NCI-H2107 treated with DMSO at 0.1 percent for 48 hours (cell line): ENCODE results near the gene TECTB.

ENCODE experiments used
- DNase-seq: peaks from one replicate; lab custom pipeline; 2025; ENCODE audit not compliant: unreplicated experiment; lab: John Stamatoyannopoulos, UW

TECTB gene

DNA sequence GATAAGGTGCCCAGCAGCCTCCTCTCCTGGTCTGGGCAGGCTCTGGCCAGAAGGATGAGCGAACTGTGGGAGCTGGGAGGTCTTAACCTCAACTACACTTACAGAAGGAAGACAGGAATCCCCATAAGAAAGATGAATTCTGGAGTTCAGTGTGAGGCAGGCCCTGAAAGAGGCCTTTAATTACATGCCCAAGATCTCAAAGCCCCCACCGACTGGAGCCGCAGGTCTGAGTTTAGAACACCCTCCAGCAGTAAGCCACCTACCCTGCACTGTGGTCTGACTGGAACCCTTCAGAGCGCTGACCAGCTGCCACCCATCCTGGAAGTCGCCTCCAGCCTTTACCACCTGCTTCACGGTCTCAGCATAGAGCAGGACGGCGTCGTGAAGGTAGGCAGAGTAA, 62.5 kb downstream of the TECTB start:
- DNase-seq: no peak

DNA sequence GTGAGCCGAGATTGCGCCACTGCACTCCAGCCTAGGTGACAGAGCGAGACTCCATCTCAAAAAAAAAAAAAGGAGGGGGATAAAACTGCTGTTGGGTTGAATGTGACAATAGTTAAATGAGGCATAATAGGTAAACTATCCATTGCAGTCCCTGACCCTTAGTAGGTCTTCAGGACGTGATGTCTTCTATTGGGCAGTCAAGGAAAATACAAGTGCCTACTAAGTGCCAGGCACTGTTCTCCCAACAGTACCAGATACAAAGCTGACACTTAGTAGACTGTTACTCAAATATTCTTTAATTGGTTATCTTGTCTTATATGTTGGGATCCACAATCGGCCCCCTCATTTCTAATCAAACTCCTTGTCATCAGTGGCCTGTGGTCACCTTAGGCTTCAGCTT, 63.6 kb downstream of the TECTB start:
- DNase-seq: no peak

DNA sequence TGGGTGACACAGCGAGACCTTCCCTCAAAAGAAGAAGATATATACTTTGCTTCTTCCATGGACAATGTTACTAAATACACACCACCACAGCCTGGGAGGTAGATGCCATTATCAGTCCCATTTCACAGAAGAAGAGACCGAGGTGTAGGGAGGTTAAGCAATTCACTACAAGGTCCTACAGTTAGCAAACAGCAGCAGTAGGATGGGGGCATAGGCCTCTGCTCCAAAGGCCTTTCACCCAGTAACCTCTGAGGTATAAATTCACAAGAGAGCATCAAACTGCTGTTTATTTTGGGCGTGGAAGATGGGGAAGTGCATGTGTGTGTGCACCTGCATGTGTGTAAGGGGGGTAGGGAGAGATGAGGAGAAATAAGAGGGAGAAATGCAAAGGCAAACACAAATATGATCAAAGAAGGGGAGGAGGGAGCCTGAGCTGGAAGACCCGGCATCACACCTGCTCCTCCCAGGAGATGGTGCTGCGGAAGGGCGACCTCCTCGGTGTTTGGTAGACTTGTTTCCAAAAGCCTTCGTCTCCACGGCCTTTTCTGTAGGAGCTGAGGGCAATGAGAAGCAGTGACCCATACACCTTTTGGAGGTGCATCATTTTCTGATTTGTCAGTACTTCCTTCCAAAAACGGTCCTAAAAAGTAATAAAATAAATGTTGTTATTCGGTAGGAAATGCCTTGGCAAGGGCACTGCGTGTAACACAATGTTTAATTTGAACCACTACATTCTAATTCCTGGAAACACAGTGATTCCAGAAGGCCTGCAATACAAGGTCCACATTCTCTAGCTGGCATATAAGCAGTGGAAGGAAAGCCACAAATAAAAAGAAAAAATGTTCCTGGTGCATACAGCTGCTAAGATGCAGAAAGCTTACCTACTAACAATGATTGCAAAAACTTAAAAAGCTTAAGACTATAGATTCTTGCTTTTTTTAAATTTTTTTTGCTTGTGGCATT, 64.8 kb downstream of the TECTB start:
- no peak for DNase-seq

DNA sequence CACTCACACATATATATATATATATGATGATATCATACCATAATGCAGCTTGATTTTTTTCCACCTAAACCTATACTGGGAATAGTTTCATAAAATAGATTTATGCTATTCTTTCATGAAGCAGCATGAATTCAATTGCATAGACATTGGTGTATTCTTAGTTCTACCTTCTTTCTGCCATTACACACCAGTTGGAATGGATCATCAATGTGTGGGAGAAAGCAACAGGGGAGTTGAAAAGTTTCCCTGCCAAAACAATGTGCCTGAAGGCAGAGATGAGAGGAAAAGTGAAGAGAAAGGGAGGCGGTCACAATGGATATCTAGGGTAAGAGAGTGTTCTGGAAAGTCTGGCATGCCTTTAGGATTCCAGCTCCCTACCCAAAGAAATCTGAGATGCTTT, 65.6 kb downstream of the TECTB start:
- DNase-seq: no peak

DNA sequence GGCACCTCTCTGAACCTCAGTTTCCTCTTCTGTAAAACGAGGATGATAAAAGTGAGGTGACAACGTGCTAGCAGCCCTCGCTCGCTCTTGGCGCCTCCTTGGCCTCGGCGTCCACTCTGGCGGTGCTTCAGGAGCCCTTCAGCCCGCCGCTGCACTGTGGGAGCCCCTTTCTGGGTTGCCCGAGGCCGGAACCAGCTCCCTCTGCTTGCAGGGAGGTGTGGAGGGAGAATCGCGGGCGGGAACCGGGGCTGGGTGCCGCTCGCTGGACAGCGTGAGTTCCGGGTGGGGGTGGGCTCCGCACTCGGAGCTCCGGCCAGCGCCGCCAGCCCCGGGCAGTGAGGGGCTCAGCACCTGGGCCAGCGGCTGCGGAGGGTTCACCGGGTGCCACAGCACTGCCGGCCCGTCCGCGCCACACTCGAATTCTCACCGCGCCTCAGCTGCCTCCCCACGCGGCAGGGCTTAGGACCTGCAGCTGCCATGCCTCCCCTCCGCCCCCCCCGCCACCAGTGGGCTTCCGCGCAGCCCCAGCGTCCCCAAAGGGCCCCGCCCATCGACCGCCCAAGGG, 66.4 kb downstream of the TECTB start:
- no peak for DNase-seq

DNA sequence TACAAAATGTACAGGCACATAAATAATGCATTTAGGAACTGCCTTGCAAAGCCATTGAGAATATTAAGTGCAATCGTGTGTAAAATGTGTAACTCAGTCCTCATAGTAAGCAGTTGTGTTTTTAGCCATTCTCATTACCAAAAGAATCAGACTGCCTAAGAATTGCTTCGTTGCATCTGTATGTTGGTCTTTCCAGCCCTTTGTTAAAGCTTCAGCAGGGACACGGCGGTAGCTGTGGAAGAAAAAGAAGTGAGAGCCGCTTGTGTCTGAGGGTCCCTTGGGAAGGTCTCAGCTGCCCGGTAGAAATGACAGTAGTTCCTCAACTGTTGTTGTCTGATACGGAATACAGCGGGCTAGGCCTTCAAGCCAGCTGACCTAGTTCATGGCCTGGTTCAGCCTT, 67.9 kb downstream of the TECTB start:
- no peak for DNase-seq

DNA sequence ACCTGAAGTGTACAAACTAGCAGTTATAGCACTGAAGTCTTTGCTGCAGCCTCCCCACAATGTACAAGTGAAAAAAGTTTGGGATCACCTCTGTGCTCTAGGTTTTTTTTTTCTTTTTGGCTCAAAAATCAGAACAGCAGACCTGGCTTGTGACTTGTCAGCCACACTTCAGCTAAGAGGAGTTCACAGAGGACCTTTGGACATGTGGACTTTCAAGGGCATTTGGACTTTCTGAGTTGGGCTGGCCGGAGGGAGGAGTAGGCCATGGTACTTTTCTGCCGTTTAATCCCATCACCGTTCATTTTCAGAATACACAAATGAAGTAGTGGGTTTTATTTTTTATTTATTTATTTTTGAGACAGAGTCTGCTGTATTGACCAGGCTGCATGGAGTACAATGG, 68.8 kb downstream of the TECTB start:
- no peak for DNase-seq

DNA sequence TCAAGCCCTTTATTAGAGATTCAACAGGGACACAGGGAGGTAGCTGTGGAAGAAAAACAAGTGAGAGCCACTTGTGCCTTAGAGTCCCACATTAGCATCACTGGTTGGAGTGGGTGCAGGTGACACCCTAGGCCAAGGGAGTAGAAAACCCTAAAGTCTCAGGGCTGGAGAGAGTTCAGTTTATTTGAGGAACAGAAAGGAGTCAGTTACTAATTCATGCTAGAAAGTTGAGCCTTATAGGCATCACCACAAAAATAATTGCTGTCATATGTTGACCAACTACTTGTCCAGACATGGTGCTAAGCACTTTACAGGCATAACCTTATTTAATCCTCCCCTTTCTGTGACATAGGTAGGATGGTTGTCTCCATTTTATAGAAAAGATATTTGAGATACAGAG, 69.8 kb downstream of the TECTB start:
- DNase-seq: no peak
